GM12892 (cell line): Measurements from ENCODE around the gene EXTL1.

ENCODE experiments used
- DNase-seq: peaks from one replicate; pipeline ENCODE4 v3.0.0; 2011; ENCODE audit not compliant: insufficient read length
- FAIRE-seq: peaks from 2 replicates; lab custom pipeline; 2011; peaks lifted over from hg19 to GRCh38; lab: Jason Lieb, UNC
- POLR2A ChIP-seq: IDR thresholded peaks from 2 replicates; pipeline ENCODE4 v1.6.1; 2011; ENCODE audit warnings: low read depth, low read length, control low read depth
- POLR2AphosphoS5 ChIP-seq: IDR thresholded peaks from 2 replicates; pipeline ENCODE4 v1.6.1; 2011; ENCODE audit warnings: low read depth, low read length, control low read depth
- TAF1 ChIP-seq: IDR thresholded peaks from 2 replicates; pipeline ENCODE4 v1.6.1; 2011; ENCODE audit warnings: low read depth, mild to moderate bottlenecking, control low read depth, low read length, borderline replicate concordance

Gene EXTL1

DNA sequence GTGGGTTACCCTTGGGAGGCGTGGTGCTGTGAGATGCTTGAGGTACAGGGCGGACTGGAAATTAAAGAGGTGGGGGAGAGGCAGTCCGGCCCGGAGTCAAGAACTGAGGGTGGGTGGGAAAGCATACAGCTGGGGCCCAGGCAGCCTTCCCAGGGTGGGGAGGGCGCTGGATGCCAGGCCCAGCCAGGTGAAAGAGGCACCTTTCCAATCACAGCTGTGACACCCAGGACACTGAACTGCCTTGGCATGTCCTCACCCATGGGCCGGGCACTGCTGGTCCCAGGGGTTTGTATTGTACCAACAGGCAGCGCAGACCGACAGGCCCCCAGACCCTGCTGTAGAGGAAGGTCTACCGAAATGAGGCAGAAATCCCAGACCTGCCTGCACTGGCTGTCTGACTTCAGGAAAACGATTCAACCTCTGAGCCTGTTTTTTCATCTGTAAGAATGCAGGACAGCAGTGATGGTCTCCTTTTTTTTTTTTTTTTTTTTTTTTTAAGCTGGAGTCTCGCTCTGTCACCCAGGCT lies 15.2 kb downstream of the EXTL1 start:
- DNase-seq (no peak), FAIRE-seq (no peak)
- TF ChIP-seq TAF1 = no peak
- TF ChIP-seq POLR2A = no peak
- no peak for TF ChIP-seq POLR2AphosphoS5

DNA sequence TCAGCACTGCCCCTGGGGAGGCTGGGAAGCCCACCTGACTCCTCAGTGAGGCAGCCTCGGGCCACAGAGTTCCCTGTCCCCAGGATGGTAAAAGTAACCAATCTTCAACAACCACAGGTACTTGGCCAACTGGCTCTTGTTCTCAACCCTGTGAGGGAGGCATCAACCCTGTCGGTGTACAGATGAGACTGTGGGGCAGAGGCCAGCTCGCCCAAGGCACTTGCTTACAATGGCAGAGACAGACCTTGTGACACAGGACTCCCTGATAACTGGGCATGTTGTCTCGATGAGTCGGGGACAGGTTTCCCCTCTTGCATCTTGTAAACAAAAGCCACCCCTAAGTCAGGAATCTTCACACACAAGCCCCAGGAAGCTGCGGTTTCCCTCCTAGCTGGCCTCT lies 16.3 kb downstream of the EXTL1 start:
- FAIRE-seq = no peak
- TF ChIP-seq POLR2AphosphoS5 (no peak), POLR2A (no peak), TAF1 (no peak)
- DNase-seq = no peak

DNA sequence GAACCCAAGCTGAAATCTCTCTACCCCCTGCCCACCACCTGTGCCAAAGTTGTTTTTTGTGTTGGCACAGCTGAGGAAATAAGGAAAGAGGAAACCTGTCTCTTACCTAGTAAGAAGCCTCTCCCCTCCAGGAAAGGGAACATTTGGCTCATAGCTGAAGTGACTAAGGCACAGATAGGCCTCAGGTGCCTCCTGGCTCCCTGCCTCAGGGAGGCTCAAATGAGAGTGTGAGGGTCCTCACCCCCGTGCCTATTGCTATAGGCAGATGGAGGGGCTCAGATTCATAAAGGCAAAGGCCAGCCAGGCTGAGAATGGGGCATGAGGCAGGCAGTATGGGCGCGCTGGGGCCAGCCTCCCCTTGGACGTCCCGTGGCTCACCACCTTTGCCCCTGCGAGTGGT lies 16.9 kb downstream of the EXTL1 start:
- FAIRE-seq = no peak
- TF ChIP-seq POLR2A = no peak
- TF ChIP-seq TAF1 = no peak
- TF ChIP-seq POLR2AphosphoS5 = no peak
- DNase-seq = no peak

DNA sequence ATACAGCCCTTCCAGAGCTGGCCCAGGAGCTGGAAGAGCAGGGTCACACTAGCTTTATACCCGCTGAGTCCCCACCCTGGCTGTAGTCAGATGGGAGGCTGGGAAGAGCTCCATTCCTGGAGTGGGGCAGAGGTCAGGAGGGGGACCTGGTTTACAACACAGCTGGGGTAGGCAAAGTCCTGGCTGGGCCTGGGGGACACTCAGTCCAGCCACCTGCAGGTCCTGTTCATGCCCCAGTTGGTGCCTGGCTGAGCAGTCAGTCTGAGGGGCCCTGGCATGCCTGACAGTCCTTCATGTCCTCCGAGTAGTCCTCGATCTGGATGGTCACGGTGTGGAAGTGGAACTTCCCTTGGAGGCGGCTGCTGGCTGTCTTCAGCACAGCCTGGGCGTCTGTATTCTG lies 17.3 kb downstream of the EXTL1 start:
- FAIRE-seq = no peak
- DNase-seq = no peak
- TF ChIP-seq TAF1 (no peak), POLR2A (no peak), POLR2AphosphoS5 (no peak)

DNA sequence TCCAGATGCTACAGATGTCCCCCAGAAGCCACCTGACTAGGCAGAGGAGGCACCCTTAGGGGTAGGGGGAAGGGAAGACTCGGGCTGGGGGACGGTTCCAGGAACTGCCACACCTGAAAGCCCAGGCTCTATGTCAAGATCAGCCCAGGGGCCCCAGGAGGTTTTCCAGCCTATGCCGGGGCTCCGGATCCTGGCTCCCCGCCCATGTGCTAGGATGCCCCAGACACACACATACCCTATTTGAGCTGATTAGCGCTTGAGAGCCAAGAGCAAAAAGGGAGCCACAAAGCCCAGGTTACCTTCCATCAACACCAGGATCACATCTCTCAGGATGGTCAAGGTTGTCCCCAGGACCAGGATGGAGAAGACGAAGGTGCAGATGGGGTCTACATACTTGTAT lies 19.8 kb downstream of the EXTL1 start:
- DNase-seq (no peak), FAIRE-seq (no peak)
- TF ChIP-seq POLR2A (no peak), POLR2AphosphoS5 (no peak), TAF1 (no peak)

DNA sequence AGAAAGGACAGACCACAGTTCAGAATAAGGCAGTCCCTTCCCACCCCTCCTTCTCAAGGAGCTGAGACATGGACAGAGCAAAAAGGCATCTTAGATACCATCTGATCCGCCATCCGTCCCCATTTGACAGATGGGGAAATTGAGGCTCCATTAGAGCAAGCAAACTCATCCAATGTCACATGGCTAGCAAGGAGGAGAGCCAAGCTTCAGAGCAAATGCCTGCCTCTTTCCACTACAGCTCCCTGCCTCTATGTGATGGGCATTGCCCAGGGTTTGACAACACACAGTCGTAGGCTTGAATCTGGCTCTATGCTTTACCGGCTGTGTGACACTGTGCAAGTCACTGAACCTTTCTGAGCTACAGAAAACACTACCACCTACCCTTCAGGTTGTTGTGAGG lies 20.4 kb downstream of the EXTL1 start:
- no peak for DNase-seq
- FAIRE-seq = no peak
- no peak for TF ChIP-seq POLR2AphosphoS5
- TF ChIP-seq POLR2A = no peak
- no peak for TF ChIP-seq TAF1

DNA sequence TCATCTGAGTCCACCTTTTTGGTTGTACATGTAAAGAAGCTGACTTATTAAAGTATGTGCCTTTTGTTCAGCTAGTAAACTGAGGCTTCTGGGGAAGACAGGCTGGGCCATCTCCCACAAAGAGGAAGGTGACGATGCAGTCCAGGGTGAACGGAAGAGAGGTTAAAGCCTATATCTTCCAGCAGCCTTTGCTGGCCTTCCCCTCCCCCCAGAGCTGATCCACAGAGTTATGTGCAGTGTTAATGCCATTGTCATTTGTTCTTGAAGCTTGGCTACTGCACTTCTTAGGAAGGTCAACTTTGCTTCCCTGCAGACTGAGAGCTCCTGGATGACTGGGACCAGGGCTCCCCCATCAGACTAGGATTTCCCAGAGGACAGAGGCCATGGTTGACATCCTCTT lies 22.2 kb downstream of the EXTL1 start:
- FAIRE-seq (no peak), DNase-seq (no peak)

DNA sequence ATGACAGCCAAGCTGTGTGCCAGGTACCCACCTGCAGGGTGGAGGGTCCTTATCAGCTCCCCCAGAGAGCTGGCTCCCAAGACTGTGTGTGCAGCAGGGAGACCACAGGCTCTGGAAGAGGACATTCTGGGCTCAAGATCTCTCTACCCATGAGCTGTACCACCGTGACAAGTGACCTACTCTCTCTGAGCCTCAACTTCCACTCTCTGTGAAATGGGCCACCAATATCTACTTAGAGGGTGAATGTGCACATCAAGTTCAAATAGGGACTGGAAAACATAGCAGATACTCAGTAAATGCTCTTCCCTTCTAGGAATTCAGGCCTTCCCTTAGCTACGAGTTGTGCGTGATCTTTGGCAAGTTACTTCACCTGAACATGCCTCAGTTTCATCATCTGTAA lies 22.8 kb downstream of the EXTL1 start:
- FAIRE-seq = no peak
- TF ChIP-seq POLR2A (no peak), TAF1 (no peak), POLR2AphosphoS5 (no peak)
- no peak for DNase-seq

More for the DNA sequence above, 22.2 kb downstream of the EXTL1 start:
- no peak for TF ChIP-seq TAF1
- TF ChIP-seq POLR2AphosphoS5 = no peak
- TF ChIP-seq POLR2A = no peak

DNA sequence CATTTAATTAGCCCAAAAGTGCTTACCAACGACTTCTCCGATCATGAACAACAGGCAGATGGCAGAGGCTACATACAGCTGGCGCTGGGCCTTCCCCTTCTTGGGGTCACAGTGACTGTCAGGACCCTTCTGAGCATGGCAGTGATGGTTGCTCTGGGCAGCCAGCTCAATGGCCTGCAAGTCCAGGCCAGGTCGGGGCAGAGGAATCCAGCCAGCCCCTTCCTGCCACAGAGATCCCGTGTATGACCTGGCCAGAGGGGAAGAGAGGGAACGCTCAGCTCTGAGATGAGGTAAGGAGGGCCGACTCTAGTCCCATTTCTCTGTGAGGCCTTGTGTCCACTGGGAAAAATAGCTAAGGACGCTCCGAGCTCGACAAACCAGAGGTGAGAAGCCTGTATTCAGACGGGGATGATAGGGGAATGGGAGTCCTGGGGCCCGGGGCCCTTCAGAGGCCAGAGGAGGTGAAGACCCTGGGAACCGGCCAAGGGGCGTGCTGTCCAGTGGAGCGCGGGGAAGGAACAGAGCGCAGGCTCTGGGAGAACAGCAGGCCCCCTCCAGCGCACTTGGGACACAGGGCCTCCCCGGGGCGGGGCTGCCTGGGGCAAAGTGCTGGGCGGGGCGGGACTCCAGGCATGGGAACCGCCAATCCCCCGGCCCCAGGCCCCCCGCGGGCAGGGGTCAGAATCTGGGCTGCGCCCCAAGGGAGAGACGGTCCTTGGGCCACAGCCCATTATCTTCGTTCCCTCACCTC lies 23.6 kb downstream of the EXTL1 start:
- FAIRE-seq (no peak), DNase-seq (no peak)
- no peak for TF ChIP-seq POLR2AphosphoS5
- no peak for TF ChIP-seq TAF1
- no peak for TF ChIP-seq POLR2A

DNA sequence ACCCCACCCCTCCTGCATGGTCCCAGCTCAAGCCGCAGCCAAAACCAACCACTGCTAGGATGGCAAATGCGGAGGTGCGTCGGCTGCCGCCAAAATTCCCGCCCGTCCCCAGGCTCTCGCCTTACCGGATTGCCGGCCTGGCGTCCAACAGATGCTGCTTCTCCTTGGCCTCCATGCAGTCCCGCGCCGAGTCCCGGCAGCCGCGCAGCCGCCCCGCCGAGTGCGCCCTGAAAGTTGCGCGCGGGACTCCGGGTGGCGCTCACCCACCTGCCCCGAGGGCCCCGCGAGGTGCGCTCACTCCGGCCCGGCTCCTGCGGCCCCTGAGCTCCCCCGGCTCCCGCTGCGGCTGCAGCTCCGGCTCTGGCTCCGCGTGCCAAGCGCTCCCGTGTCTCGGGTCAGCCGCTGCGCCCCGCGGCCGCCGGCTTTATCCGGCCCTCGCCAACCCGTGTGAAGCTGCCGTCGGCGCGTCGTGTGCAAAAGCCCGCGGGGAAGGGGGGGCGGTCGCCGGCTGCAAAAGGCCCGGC lies 24.2 kb downstream of the EXTL1 start, which contains the start of gene SLC30A2:
Gene SLC30A2, minus strand, starts transcription at position 397 of the 524 bp plus-strand sequence. Its CDS starts 222 bp downstream, at position 175.
- FAIRE-seq = no peak
- TF ChIP-seq POLR2AphosphoS5 (no peak), TAF1 (no peak), POLR2A (no peak)
- no peak for DNase-seq

DNA sequence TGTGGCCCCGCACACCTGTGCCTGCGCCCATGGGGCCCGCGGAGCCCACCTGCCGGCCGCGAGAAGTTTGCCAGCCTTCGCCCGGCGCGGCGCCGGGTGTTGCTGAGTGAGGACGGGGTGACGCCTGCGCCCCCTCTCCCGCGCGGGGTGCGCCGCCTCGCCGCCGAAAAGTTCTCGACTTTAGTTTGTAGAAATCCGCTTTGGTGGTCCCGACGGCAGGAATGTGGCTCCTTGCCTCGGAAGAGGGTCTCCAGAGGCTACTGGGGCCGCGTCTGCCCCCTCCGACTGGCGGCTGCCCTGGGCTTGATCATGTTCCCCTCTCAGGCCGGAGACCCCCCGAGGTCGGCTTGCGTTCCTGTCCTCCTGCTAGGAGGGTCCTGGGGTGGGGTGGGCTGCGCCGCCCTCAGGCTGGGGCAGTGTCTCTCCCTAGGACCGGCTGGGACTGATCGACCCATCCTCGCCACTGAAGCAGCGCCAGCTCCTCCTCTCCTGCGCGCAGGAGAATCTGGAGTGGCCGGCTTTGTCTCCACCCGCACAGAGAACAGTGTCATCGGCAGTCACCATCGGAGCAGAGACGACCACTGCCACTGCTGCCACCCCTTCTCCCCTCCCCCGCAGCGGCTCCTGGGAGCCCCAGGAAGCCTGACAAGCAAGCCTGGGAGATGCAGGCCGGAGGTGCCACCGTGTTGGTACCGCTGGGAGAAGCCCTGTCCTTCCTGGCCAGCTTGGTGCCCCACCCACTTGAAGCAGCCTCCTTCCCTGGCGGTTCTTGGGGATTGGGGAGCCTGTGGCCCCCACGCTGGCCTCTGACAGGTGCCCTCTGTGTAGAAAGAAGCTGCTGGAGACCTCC lies 24.9 kb downstream of the EXTL1 start:
- FAIRE-seq = no peak
- TF ChIP-seq TAF1 (no peak), POLR2A (no peak), POLR2AphosphoS5 (no peak)
- DNase-seq = no peak
